Upper lobe of left lung (tissue), 6 donors: ENCODE data around the gene HNF4A. TPM values are rescaled to one million over a fixed set of nuclear protein-coding genes. Genes with fewer than 3 reads are reported as not detected.

Experiments used
- ATAC-seq, 2 donors: fragments of 200-7000 bp; cut with Tn5 transposase; one replicate each; pipeline ENCODE4 v1.9.1; 2022; ENCODE audit warnings: mild to moderate bottlenecking in 2 of 2, moderate library complexity in 2 of 2; ENCODE audit not compliant: low FRiP score in 2 of 2
- DNase-seq, 2 donors: peaks; one replicate each; pipeline ENCODE4 v3.0.0-alpha.2; 2019 to 2020
- H3K27ac ChIP-seq, 4 donors: fragments of 200-600 bp; sonication (generic); one replicate each; pipeline ENCODE4 v1.5.1; 2016 to 2019
- H3K27me3 ChIP-seq, 4 donors: fragments of 200-600 bp; sonication (generic); one replicate each; pipeline ENCODE4 v1.5.1; 2017 to 2019
- H3K36me3 ChIP-seq, 4 donors: fragments of 200-600 bp; sonication (generic); one replicate each; pipeline ENCODE4 v1.5.1; 2016 to 2019
- H3K4me1 ChIP-seq, 4 donors: fragments of 200-600 bp; sonication (generic); one replicate each; pipeline ENCODE4 v1.5.1; 2018 to 2019
- H3K4me3 ChIP-seq, 4 donors: fragments of 200-600 bp; sonication (generic); one replicate each; pipeline ENCODE4 v1.5.1; 2017 to 2019; ENCODE audit warnings: mild to moderate bottlenecking in 2 of 4, moderate library complexity in 1 of 4
- H3K9me3 ChIP-seq, 4 donors: fragments of 200-600 bp; sonication (generic); one replicate each; pipeline ENCODE4 v1.5.1; 2018 to 2019
- EP300 ChIP-seq, 4 donors: sonication (generic); formaldehyde crosslinking; IDR thresholded peaks; one replicate each; pipeline ENCODE4 v1.5.1; 2017; ENCODE audit warnings: antibody characterized with exemption in 4 of 4, control low read depth in 2 of 4
- POLR2A ChIP-seq, 4 donors: fragments of 450-650 bp; IDR thresholded peaks; one replicate each; pipeline ENCODE4 v1.5.1; 2016 to 2017; ENCODE audit warnings: antibody characterized with exemption in 4 of 4, mild to moderate bottlenecking in 2 of 4
- POLR2AphosphoS5 ChIP-seq, 2 donors: sonication (generic); formaldehyde crosslinking; IDR thresholded peaks; one replicate each; pipeline ENCODE4 v1.5.1; 2017; ENCODE audit warnings: antibody characterized with exemption in 2 of 2
- WGBS, 2 donors: methylation state at CpG; one replicate each; pipeline ENCODE4 v1.1.5; 2017 to 2018; 5-methylcytosine and 5-hydroxymethylcytosine counted together
- total RNA-seq, 6 donors: library from RNA; depleted of rRNA in 4 of 6; stranded (reverse); fragments of >200 nt in 4 of 6; gene quantifications; one replicate each; pipeline versions ENCODE4 v1.1.0 to v1.2.1, GENCODE V29; 2016 to 2021
- TF ChIP-seq, protein P1 (sequence below), 6 experiments: fragments of 450-650 bp in 4 of 6; fragments of 200-600 bp in 2 of 6; sonication (generic) in 2 of 6; IDR thresholded peaks; one replicate each; pipeline ENCODE4 v1.5.1; 2016 to 2019; ENCODE audit warnings: antibody characterized with exemption in 6 of 6
- donor health status: DM: no; HTN: no; CAD: no; lungs with moderate emphysema.
- donor health status: DM: no; HTN: yes; CAD: no; lungs with severe emphysema.

HNF4A gene
- total RNA-seq, 6 donors from 2014 or later, result under 0.01 to 0.74 (median 0.45) TPM; not detected in 2

DNA sequence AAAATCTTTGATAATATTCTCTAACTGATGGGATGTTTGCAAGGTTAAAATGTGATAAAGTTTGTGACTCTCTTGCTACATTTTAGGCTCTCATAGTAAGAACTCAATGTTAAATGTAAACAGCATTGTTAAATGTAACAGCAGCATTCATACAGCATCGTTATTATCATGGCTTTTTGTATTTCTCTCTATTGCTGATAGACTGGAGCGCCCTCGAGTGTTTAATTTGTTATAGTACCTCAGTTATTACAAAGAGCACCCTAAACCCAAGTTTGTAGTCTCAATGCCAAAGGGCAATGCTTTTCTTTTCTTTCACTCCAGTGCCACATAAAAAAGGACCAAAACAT, 105.3 kb downstream of the HNF4A start:
- H3K4me3 ChIP-seq, result no peak overlapping the region

GRCh38 chr20:44461142-44461802, 105.8 kb downstream of the HNF4A start:
- Histone ChIP-seq H3K4me1 (no peaks in the 10 kb centered on the region), H3K27me3 (no peaks in the 10 kb centered on the region), H3K4me3 (no peak overlapping the region), H3K9me3 (no peaks in the 10 kb centered on the region), H3K36me3 (no peaks in the 10 kb centered on the region), H3K27ac (no peak overlapping the region)
- DNase-seq (no peak), ATAC-seq (no peak)
- WGBS, 2 donors, result 77 to 85% methylated on average over 6 of the region's 6 CpGs
- no peak for TF ChIP-seq EP300 (IDR thresholded peaks at IDR 0.05)
- TF ChIP-seq, protein P1, sequence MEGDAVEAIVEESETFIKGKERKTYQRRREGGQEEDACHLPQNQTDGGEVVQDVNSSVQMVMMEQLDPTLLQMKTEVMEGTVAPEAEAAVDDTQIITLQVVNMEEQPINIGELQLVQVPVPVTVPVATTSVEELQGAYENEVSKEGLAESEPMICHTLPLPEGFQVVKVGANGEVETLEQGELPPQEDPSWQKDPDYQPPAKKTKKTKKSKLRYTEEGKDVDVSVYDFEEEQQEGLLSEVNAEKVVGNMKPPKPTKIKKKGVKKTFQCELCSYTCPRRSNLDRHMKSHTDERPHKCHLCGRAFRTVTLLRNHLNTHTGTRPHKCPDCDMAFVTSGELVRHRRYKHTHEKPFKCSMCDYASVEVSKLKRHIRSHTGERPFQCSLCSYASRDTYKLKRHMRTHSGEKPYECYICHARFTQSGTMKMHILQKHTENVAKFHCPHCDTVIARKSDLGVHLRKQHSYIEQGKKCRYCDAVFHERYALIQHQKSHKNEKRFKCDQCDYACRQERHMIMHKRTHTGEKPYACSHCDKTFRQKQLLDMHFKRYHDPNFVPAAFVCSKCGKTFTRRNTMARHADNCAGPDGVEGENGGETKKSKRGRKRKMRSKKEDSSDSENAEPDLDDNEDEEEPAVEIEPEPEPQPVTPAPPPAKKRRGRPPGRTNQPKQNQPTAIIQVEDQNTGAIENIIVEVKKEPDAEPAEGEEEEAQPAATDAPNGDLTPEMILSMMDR (IDR thresholded peaks at IDR 0.05), result no peak
- no peak for TF ChIP-seq POLR2AphosphoS5 (IDR thresholded peaks at IDR 0.05)
- TF ChIP-seq POLR2A (IDR thresholded peaks at IDR 0.05), result no peak

More for the DNA sequence above, 105.3 kb downstream of the HNF4A start:
- Histone ChIP-seq H3K27me3 (no peaks in the 10 kb centered on the region), H3K4me1 (no peaks in the 10 kb centered on the region), H3K27ac (no peak overlapping the region), H3K9me3 (no peaks in the 10 kb centered on the region), H3K36me3 (no peaks in the 10 kb centered on the region)
- no peak for TF ChIP-seq POLR2A (IDR thresholded peaks at IDR 0.05)
- TF ChIP-seq EP300 (IDR thresholded peaks at IDR 0.05), result no peak
- no peak for TF ChIP-seq POLR2AphosphoS5 (IDR thresholded peaks at IDR 0.05)
- TF ChIP-seq, protein P1 (IDR thresholded peaks at IDR 0.05), result peak in 4 of 6 experiments; percentile 14 to 49 (median 35)
- ATAC-seq (no peak), DNase-seq (no peak)
- 12 to 13% methylated on average over 3 of the region's 3 CpGs for WGBS, 2 donors

DNA sequence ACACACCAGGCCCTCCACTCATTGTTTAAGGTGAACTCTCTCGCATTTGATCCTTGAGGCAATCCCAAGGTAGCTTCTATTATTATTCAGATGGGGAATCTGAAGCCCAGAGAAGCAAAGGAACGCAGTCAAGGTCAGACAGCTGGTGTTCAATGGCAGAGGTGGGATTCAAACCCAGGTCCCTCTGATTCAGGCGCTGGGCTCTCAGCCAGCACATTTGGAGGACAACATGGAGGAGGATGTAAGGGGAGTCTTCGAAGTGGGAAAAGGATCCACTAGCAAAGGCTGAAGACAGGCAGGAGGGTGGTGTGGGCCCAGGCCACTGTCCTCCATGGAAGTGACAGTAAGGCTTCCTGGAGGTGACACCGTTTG, 106.3 kb downstream of the HNF4A start:
- no peaks in the 10 kb centered on the region for H3K36me3 ChIP-seq
- DNase-seq, result no peak
- no peaks in the 10 kb centered on the region for H3K9me3 ChIP-seq
- no peak overlapping the region for H3K4me3 ChIP-seq
- TF ChIP-seq EP300 (IDR thresholded peaks at IDR 0.05) (no peak), POLR2A (IDR thresholded peaks at IDR 0.05) (no peak), POLR2AphosphoS5 (IDR thresholded peaks at IDR 0.05) (no peak)
- TF ChIP-seq, protein P1 (IDR thresholded peaks at IDR 0.05), result no peak
- no peaks in the 10 kb centered on the region for H3K27me3 ChIP-seq
- H3K4me1 ChIP-seq, result peaks cover 0 to 2% (median 0%) of the 10 kb centered on the region in 4 donors
- H3K27ac ChIP-seq, result no peak overlapping the region
- ATAC-seq, result no peak
- WGBS, 2 donors, result 79 to 81% methylated on average over 5 of the region's 5 CpGs

- Histone ChIP-seq H3K4me3 (no peak overlapping the region), H3K36me3 (no peaks in the 10 kb centered on the region), H3K27me3 (no peaks in the 10 kb centered on the region), H3K9me3 (no peaks in the 10 kb centered on the region), H3K4me1 (peaks cover 0 to 4% (median 0%) of the 10 kb centered on the region in 4 donors), H3K27ac (no peak overlapping the region)
- WGBS, 2 donors, result 79 to 84% methylated on average over 5 of the region's 5 CpGs
- no peak for TF ChIP-seq POLR2A (IDR thresholded peaks at IDR 0.05)
- TF ChIP-seq EP300 (IDR thresholded peaks at IDR 0.05), result no peak
- TF ChIP-seq POLR2AphosphoS5 (IDR thresholded peaks at IDR 0.05), result no peak
- TF ChIP-seq, protein P1 (IDR thresholded peaks at IDR 0.05), result no peak
- no peak for ATAC-seq
- no peak for DNase-seq
These were observed 108.0 kb downstream of the HNF4A start for GRCh38 chr20:44463466-44463865.

DNA sequence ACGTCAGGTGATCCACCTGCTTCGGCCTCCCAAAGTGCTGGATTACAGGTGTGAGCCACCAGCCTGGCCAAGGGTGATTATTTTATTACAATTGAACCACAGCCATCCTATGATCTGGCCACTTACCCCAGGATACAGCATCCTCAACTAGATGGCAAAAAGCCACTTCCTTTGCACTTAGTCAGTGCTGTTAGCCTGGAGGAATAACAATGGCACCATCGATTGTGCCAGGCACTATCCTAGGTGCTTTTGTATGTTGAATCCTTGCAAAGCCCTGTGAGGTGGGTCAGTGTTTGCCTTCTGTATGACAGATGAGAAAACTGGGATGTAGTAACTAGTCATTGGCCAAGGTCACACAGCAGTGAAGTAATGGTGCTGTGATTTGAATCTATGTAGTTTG, 109.0 kb downstream of the HNF4A start:
- Histone ChIP-seq H3K27ac (no peak overlapping the region), H3K36me3 (no peaks in the 10 kb centered on the region), H3K4me3 (no peak overlapping the region), H3K27me3 (no peaks in the 10 kb centered on the region), H3K4me1 (peaks cover 0 to 4% (median 0%) of the 10 kb centered on the region in 4 donors), H3K9me3 (no peaks in the 10 kb centered on the region)
- DNase-seq (no peak), ATAC-seq (no peak)
- TF ChIP-seq, protein P1 (IDR thresholded peaks at IDR 0.05), result no peak
- TF ChIP-seq EP300 (IDR thresholded peaks at IDR 0.05), result no peak
- TF ChIP-seq POLR2A (IDR thresholded peaks at IDR 0.05), result no peak
- TF ChIP-seq POLR2AphosphoS5 (IDR thresholded peaks at IDR 0.05), result no peak
- whole genome bisulfite sequencing, 2 donors, result 82 to 89% methylated on average over 3 of the region's 3 CpGs
